Panc1 (cell line): Measurements from ENCODE around the gene PHKA2.

ENCODE experiments used
- CTCF ChIP-seq: fragments of 450-650 bp; IDR thresholded peaks from 2 replicates; pipeline ENCODE4 v1.5.1; 2017; ENCODE audit warnings: mild to moderate bottlenecking
- POLR2AphosphoS5 ChIP-seq: IDR thresholded peaks from 2 replicates; pipeline ENCODE4 v1.6.1; 2012; ENCODE audit warnings: mild to moderate bottlenecking, low read depth, low read length, moderate library complexity
- REST ChIP-seq, 2 experiments: IDR thresholded peaks; 2 replicates each; pipeline ENCODE4 v1.6.1; 2011 to 2012; ENCODE audit warnings: low read depth in 2 of 2, control low read depth in 1 of 2, low read length in 1 of 2, mild to moderate bottlenecking in 1 of 2, moderate library complexity in 1 of 2; ENCODE audit not compliant: insufficient read depth in 1 of 2
- SIN3A ChIP-seq: IDR thresholded peaks from 2 replicates; pipeline ENCODE4 v1.6.1; 2012; ENCODE audit warnings: low read depth, mild to moderate bottlenecking, low read length, moderate library complexity, borderline replicate concordance; ENCODE audit not compliant: insufficient read depth
- TCF7L2 ChIP-seq: IDR thresholded peaks from 2 replicates; pipeline ENCODE4 v1.6.1; 2011; ENCODE audit warnings: mild to moderate bottlenecking, low read depth, low read length, inconsistent platforms

DNA sequence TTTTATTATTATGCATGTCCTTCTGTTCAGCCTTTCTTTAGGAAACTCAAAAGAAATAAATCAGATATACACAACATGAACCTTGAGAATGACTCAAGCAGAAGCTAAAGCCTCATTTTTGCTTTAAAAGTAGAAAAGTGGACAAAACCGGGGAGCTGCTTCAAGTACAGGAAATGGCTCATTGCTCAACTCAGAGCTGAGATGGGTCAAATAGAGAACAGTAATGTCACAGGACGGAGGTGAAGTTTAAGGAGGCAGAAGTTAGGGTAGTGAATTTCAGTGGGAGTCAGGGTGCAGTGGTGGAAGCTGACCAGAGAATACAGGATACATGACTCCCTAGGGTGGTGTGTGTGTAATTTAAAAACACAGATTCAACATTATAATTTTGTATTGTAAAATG lies 22.2 kb downstream of the PHKA2 start:
- no peak for TF ChIP-seq POLR2AphosphoS5
- TF ChIP-seq CTCF: no peak
- TF ChIP-seq REST (IDR thresholded peaks at IDR 0.05; ENCODE audit: insufficient read depth in 1 of 2, low read depth in 2 of 2, low read length in 1 of 2): no peak
- TF ChIP-seq SIN3A: no peak
- TF ChIP-seq TCF7L2: no peak
